Measurements from ENCODE around the gene KBTBD7. TPM values are rescaled to one million over a fixed set of nuclear protein-coding genes. Genes with fewer than 3 reads are reported as not detected.
"Not testable (repeated sequence)": the region's sequence is repeated elsewhere in the genome, so short reads cannot be mapped to it uniquely, and the experiment has no call there.

The KBTBD7 gene
- total RNA-seq, 2 donors from 2014 or later = 8.0 to 8.1 TPM

DNA sequence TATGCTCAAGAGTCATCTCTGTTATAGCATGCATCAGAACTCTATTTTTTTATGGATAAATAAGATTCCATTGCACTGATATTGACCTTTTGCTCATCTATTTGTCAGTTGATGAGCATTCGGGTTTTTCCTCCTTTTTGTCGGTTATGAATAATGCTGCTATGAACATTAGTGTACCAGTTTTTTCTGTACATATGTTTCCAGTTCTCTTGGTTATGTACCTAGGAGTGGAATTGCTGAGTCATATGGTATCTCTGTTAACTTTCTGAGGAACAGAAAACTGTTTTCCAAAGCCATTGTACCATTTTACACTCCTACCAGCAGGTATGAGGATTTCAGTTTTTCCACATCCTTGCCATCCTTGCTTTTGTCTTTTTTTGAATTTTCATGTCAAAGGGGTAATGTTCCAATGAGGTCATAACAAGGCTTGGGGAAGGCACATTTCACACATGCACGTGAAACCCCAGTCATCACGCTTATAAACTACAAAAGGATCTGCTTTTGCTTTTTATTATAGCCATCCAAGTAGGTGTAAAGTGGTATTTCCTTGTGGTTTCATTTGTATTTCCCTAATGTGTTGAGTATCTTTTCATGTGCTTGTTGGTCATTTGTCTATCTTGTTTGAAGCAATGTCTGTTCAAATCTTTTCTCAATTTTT, 14.6 kb downstream of the KBTBD7 start:
- intact Hi-C loops (cut with DNase I) = no loop called here
- Histone ChIP-seq H3K27ac (no peak overlapping the region), H3K4me1 (peaks cover 3% of the 10 kb centered on the region), H3K4me3 (no peak overlapping the region), H3K36me3 (no peaks in the 10 kb centered on the region), H3K27me3 (no peaks in the 10 kb centered on the region), H3K9me3 (no peaks in the 10 kb centered on the region), H3K9ac (ENCODE audit: low read depth in 2 of 2, low read length in 2 of 2) (no peak overlapping the region)
- TF ChIP-seq, protein P1, sequence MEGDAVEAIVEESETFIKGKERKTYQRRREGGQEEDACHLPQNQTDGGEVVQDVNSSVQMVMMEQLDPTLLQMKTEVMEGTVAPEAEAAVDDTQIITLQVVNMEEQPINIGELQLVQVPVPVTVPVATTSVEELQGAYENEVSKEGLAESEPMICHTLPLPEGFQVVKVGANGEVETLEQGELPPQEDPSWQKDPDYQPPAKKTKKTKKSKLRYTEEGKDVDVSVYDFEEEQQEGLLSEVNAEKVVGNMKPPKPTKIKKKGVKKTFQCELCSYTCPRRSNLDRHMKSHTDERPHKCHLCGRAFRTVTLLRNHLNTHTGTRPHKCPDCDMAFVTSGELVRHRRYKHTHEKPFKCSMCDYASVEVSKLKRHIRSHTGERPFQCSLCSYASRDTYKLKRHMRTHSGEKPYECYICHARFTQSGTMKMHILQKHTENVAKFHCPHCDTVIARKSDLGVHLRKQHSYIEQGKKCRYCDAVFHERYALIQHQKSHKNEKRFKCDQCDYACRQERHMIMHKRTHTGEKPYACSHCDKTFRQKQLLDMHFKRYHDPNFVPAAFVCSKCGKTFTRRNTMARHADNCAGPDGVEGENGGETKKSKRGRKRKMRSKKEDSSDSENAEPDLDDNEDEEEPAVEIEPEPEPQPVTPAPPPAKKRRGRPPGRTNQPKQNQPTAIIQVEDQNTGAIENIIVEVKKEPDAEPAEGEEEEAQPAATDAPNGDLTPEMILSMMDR (IDR thresholded peaks at IDR 0.05) = no peak
- no peak for DNase-seq

GRCh38 chr13:41178040-41178439, 16.3 kb downstream of the KBTBD7 start:
- Histone ChIP-seq H3K4me1 (peaks cover 3% of the 10 kb centered on the region), H3K9ac (ENCODE audit: low read depth in 2 of 2, low read length in 2 of 2) (no peak overlapping the region), H3K4me3 (no peak overlapping the region), H3K27me3 (no peaks in the 10 kb centered on the region), H3K27ac (no peak overlapping the region), H3K36me3 (no peaks in the 10 kb centered on the region), H3K9me3 (no peaks in the 10 kb centered on the region)
- TF ChIP-seq, protein P1 (IDR thresholded peaks at IDR 0.05) = no peak
- intact Hi-C loops (cut with DNase I) = no loop called here
- no peak for DNase-seq

- Histone ChIP-seq H3K9ac (ENCODE audit: low read depth in 2 of 2, low read length in 2 of 2) (no peak overlapping the region), H3K4me1 (peaks cover 3% of the 10 kb centered on the region), H3K4me3 (no peak overlapping the region), H3K9me3 (no peaks in the 10 kb centered on the region), H3K27me3 (no peaks in the 10 kb centered on the region), H3K36me3 (no peaks in the 10 kb centered on the region), H3K27ac (no peak overlapping the region)
- DNase-seq = no peak
- TF ChIP-seq, protein P1 (IDR thresholded peaks at IDR 0.05) = no peak
- intact Hi-C loops (cut with DNase I) = no loop called here
These were observed 16.8 kb downstream of the KBTBD7 start for GRCh38 chr13:41177616-41178015.

DNA sequence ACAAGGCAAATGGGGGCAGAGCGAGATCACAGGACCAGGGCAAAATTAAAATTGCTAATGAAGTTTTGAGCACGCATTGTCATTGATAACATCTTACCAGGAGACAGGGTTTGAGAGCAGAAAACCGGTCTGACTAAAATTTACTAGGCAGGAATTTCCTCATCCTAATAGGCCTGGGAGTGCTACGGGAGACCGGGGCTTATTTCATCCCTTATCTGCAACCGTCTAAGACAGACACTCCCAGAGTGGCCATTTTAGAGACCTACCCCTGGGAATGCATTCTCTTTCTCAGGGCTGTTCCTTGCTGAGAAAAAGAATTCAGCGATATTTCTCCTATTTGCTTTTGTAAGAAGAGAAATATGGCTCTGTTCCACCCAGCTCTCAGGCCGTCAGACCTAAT, 18.8 kb downstream of the KBTBD7 start:
- H3K36me3 ChIP-seq; H3K27ac ChIP-seq; H3K4me1 ChIP-seq; H3K27me3 ChIP-seq; intact Hi-C loops (cut with DNase I); H3K4me3 ChIP-seq; H3K9me3 ChIP-seq; H3K9ac ChIP-seq (ENCODE audit: low read depth in 2 of 2, low read length in 2 of 2); DNase-seq: not testable (repeated sequence)

DNA sequence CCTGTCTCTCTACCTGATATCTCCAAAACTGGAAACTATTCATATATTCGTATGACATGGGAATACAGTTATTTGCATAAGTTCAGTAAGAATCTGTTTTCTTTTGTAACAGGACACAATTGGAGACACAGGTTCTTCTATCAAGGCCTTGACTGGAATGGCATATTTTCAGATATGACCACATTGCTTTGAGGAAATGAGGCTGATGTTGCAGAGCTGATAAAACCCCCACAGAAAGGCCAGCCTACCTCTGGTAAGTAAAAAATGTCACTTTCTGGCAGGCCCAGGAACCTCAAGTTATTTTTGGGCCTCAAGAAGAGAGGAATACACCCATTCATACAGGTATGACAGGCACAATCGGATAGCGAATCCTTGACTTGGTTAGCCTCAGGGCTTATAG, 32.2 kb downstream of the KBTBD7 start:
- no peaks in the 10 kb centered on the region for H3K4me1 ChIP-seq
- no peak for DNase-seq
- no peaks in the 10 kb centered on the region for H3K9me3 ChIP-seq
- intact Hi-C loops (cut with DNase I) = no loop called here
- H3K27me3 ChIP-seq = no peaks in the 10 kb centered on the region
- H3K9ac ChIP-seq (ENCODE audit: low read depth in 2 of 2, low read length in 2 of 2) = no peak overlapping the region
- H3K36me3 ChIP-seq = no peaks in the 10 kb centered on the region
- H3K4me3 ChIP-seq = no peak overlapping the region
- H3K27ac ChIP-seq = no peak overlapping the region
- TF ChIP-seq, protein P1 (IDR thresholded peaks at IDR 0.05) = no peak

- H3K4me3 ChIP-seq = no peak overlapping the region
- no peaks in the 10 kb centered on the region for H3K36me3 ChIP-seq
- H3K9ac ChIP-seq (ENCODE audit: low read depth in 2 of 2, low read length in 2 of 2) = no peak overlapping the region
- H3K9me3 ChIP-seq = no peaks in the 10 kb centered on the region
- no peaks in the 10 kb centered on the region for H3K27me3 ChIP-seq
- TF ChIP-seq, protein P1 (IDR thresholded peaks at IDR 0.05) = no peak
- no peak overlapping the region for H3K27ac ChIP-seq
- DNase-seq = no peak
- H3K4me1 ChIP-seq = no peaks in the 10 kb centered on the region
- intact Hi-C loops (cut with DNase I) = no loop called here
These were observed 35.2 kb downstream of the KBTBD7 start for GRCh38 chr13:41159174-41159573.
